ENCODE data around the gene NGLY1. TPM values are rescaled to one million over a fixed set of nuclear protein-coding genes. Genes with fewer than 3 reads are reported as not detected.

NGLY1 gene
- total RNA-seq, 1 experiment from 2014 or later = 45.4 TPM

DNA sequence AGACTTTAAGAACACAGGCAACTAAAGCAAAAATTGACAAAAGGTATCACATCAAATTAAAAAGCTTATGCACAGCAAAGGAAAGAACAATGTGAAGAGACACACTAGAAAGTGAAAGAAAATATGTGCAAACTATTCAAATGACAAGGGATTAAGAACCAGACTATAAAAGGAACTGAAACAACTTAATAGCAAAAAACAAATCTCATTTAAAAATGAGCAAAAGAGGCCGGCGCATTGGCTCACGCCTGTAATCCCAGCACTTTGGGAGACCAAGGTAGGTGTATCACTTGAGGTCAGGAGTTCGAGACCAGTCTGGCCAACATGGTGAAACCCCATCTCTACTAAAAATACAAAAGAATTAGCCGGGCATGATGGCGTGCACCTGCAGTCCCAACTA is 14.4 kb downstream of the NGLY1 start:
- DNase-seq (ENCODE audit: unreplicated experiment) = no peak
- POLR2A ChIA-PET = no interaction called here
- no TSS peak for BruUV-seq (replicated peaks)
- TF ChIP-seq, protein P1, sequence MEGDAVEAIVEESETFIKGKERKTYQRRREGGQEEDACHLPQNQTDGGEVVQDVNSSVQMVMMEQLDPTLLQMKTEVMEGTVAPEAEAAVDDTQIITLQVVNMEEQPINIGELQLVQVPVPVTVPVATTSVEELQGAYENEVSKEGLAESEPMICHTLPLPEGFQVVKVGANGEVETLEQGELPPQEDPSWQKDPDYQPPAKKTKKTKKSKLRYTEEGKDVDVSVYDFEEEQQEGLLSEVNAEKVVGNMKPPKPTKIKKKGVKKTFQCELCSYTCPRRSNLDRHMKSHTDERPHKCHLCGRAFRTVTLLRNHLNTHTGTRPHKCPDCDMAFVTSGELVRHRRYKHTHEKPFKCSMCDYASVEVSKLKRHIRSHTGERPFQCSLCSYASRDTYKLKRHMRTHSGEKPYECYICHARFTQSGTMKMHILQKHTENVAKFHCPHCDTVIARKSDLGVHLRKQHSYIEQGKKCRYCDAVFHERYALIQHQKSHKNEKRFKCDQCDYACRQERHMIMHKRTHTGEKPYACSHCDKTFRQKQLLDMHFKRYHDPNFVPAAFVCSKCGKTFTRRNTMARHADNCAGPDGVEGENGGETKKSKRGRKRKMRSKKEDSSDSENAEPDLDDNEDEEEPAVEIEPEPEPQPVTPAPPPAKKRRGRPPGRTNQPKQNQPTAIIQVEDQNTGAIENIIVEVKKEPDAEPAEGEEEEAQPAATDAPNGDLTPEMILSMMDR (IDR thresholded peaks at IDR 0.05; ENCODE audit: unreplicated experiment) = no peak
- H3K4me1 Mint-ChIP-seq (ENCODE audit: insufficient read depth, unreplicated experiment) = no peaks in the 10 kb centered on the region
- H3K36me3 Mint-ChIP-seq (ENCODE audit: insufficient read depth, unreplicated experiment) = peaks cover 31% of the 10 kb centered on the region
- intact Hi-C loops (cut with micrococcal nuclease) = no loop called here
- H3K27ac Mint-ChIP-seq (ENCODE audit: low read depth, unreplicated experiment) = no peak overlapping the region
- H3K9me3 Mint-ChIP-seq (ENCODE audit: unreplicated experiment) = no peaks in the 10 kb centered on the region
- CTCF ChIA-PET = interaction anchor here (0.5 to 0.7 kb wide), 2 partner anchors 12 to 1763 kb away, joined by 3 read pairs; no protein-coding TSS in a partner anchor
- H3K4me3 Mint-ChIP-seq (ENCODE audit: unreplicated experiment) = no peak overlapping the region
- no peaks in the 10 kb centered on the region for H3K27me3 Mint-ChIP-seq (ENCODE audit: insufficient read depth, unreplicated experiment)

- TF ChIP-seq, protein P1 (IDR thresholded peaks at IDR 0.05; ENCODE audit: unreplicated experiment) = no peak
- intact Hi-C loops (cut with micrococcal nuclease) = no loop called here
- Mint-ChIP-seq H3K9me3 (ENCODE audit: unreplicated experiment) (no peaks in the 10 kb centered on the region), H3K27me3 (ENCODE audit: insufficient read depth, unreplicated experiment) (no peaks in the 10 kb centered on the region), H3K27ac (ENCODE audit: low read depth, unreplicated experiment) (no peak overlapping the region), H3K36me3 (ENCODE audit: insufficient read depth, unreplicated experiment) (peaks cover 51% of the 10 kb centered on the region), H3K4me3 (ENCODE audit: unreplicated experiment) (no peak overlapping the region), H3K4me1 (ENCODE audit: insufficient read depth, unreplicated experiment) (peaks cover 13% of the 10 kb centered on the region)
- POLR2A ChIA-PET = no interaction called here
- no peak for DNase-seq (ENCODE audit: unreplicated experiment)
- no TSS peak for BruUV-seq (replicated peaks)
- CTCF ChIA-PET = interaction anchor here (0.6 to 0.7 kb wide), 2 partner anchors 13 to 101 kb away, joined by 3 read pairs; no protein-coding TSS in a partner anchor
Measured at GRCh38 chr3:25751725-25752124, 31.5 kb downstream of the NGLY1 start.

DNA sequence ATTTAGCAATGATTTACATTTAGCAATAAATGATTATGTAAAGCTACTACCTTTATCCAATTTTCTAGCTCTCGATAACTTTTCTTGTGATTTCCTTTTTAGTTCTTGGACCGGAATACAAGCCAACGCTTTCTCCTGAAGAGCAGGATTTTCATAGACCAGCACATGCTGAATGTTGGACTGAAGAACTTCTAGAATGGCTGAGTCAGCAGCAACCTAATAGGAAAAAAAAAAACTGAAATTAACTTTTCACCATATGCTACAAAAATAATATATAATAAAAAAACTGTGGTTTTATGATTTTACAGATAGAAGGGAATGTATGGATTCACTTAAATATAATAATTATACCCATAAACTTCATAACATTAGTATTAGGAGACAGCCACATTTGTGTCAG is 32.2 kb downstream of the NGLY1 start:
- peaks cover 13% of the 10 kb centered on the region for H3K4me1 Mint-ChIP-seq (ENCODE audit: insufficient read depth, unreplicated experiment)
- no peak overlapping the region for H3K27ac Mint-ChIP-seq (ENCODE audit: low read depth, unreplicated experiment)
- no peaks in the 10 kb centered on the region for H3K9me3 Mint-ChIP-seq (ENCODE audit: unreplicated experiment)
- no peak for DNase-seq (ENCODE audit: unreplicated experiment)
- no TSS peak for BruUV-seq (replicated peaks)
- intact Hi-C loops (cut with micrococcal nuclease) = no loop called here
- H3K4me3 Mint-ChIP-seq (ENCODE audit: unreplicated experiment) = no peak overlapping the region
- H3K27me3 Mint-ChIP-seq (ENCODE audit: insufficient read depth, unreplicated experiment) = no peaks in the 10 kb centered on the region
- CTCF ChIA-PET = interaction anchor here (0.6 kb wide), 1 partner anchor 12 kb away, joined by 3 read pairs; no protein-coding TSS in a partner anchor
- POLR2A ChIA-PET = no interaction called here
- H3K36me3 Mint-ChIP-seq (ENCODE audit: insufficient read depth, unreplicated experiment) = peaks cover 49% of the 10 kb centered on the region
- TF ChIP-seq, protein P1 (IDR thresholded peaks at IDR 0.05; ENCODE audit: unreplicated experiment) = no peak

DNA sequence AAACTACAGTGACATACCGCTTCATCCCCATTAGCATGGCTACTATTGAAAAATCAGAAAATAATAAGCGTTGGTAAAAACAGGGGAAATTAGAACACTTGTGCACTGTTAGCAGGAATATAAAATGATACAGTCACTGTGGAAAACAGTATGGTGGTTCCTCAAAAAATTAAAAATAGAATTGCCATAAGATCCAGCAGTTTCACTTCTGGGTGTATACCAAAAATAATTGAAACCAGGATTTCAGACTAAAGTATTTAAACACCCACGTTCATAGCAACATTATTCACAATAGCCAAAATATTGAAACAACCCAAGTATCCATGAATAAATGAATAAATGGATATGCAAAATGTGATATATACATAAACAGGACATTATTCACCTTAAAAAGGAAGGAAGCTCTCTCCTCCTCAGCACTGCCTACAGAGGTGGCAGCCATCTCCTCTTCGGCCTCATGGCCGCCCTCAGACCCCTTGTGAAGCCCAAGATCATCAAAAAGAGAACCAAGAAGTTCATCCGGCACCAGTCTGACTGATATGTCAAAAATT is 34.1 kb downstream of the NGLY1 start:
- DNase-seq (ENCODE audit: unreplicated experiment) = no peak
- no peaks in the 10 kb centered on the region for H3K27me3 Mint-ChIP-seq (ENCODE audit: insufficient read depth, unreplicated experiment)
- BruUV-seq (replicated peaks) = no TSS peak
- CTCF ChIA-PET = interaction anchor here (0.8 to 1.0 kb wide), 3 partner anchors 8 to 99 kb away, joined by 3 to 6 read pairs (median 4); no protein-coding TSS in a partner anchor
- POLR2A ChIA-PET = no interaction called here
- TF ChIP-seq, protein P1 (IDR thresholded peaks at IDR 0.05; ENCODE audit: unreplicated experiment) = no peak
- no peak overlapping the region for H3K27ac Mint-ChIP-seq (ENCODE audit: low read depth, unreplicated experiment)
- H3K36me3 Mint-ChIP-seq (ENCODE audit: insufficient read depth, unreplicated experiment) = peaks cover 52% of the 10 kb centered on the region
- H3K4me3 Mint-ChIP-seq (ENCODE audit: unreplicated experiment) = no peak overlapping the region
- peaks cover 2% of the 10 kb centered on the region for H3K4me1 Mint-ChIP-seq (ENCODE audit: insufficient read depth, unreplicated experiment)
- intact Hi-C loops (cut with micrococcal nuclease) = no loop called here
- H3K9me3 Mint-ChIP-seq (ENCODE audit: unreplicated experiment) = no peaks in the 10 kb centered on the region

All from MCF 10A (cell line).